Middle frontal gyrus (tissue), 1 donor: ENCODE data around the gene SLMAP.

Experiments
- DNase-seq: peaks from one replicate; pipeline ENCODE4 v3.0.0-alpha.2; 2015; ENCODE audit warnings: low spot score; ENCODE audit errors: extremely low spot score

SLMAP gene

GRCh38 chr3:57960174-57960505 is 204.0 kb downstream of the SLMAP start:
- no peak for DNase-seq

GRCh38 chr3:57961177-57961827 is 205.2 kb downstream of the SLMAP start:
- no peak for DNase-seq

- DNase-seq = no peak
These were observed 205.8 kb downstream of the SLMAP start for GRCh38 chr3:57961828-57962447.

- no peak for DNase-seq
These were observed 206.3 kb downstream of the SLMAP start for GRCh38 chr3:57962448-57962834.

- DNase-seq = no peak
These were observed 207.8 kb downstream of the SLMAP start for GRCh38 chr3:57963811-57964346.

- no peak for DNase-seq
These were observed 210.7 kb downstream of the SLMAP start for GRCh38 chr3:57966829-57967228.

GRCh38 chr3:57967590-57967989 is 211.5 kb downstream of the SLMAP start:
- no peak for DNase-seq

GRCh38 chr3:57968501-57968900 is 212.4 kb downstream of the SLMAP start:
- DNase-seq = no peak

- DNase-seq = no peak
These were observed 215.9 kb downstream of the SLMAP start for GRCh38 chr3:57971975-57972374.

GRCh38 chr3:57972531-57973111 is 216.5 kb downstream of the SLMAP start:
- no peak for DNase-seq

GRCh38 chr3:57973715-57974477 is 217.8 kb downstream of the SLMAP start:
- DNase-seq = no peak

- DNase-seq = no peak
These were observed 218.8 kb downstream of the SLMAP start for GRCh38 chr3:57974796-57975388.

- no peak for DNase-seq
These were observed 221.7 kb downstream of the SLMAP start for GRCh38 chr3:57977818-57978235.

GRCh38 chr3:57978316-57978715 is 222.2 kb downstream of the SLMAP start:
- no peak for DNase-seq
